Glomerular endothelial cell (primary cell): ENCODE results near the gene SPIN1. TPM values are rescaled to one million over a fixed set of nuclear protein-coding genes. Genes with fewer than 3 reads are reported as not detected.

Experiments
- DNase-seq: peaks from one replicate; pipeline ENCODE4 v3.0.0-alpha.2; 2011; ENCODE audit warnings: low read depth, low spot score; ENCODE audit errors: extremely low read depth
- total RNA-seq: library from RNA; depleted of rRNA; stranded (reverse); fragments of >200 nt; gene quantifications from 2 replicates; pipeline ENCODE4 v1.2.3, GENCODE V29; 2015

SPIN1 gene
- total RNA-seq, 1 donor from 2014 or later: 48.3 TPM

GRCh38 chr9:88387552-88388202 lies 567 bp upstream of the SPIN1 start:
- no peak for DNase-seq

GRCh38 chr9:88388886-88389605 lies 802 bp downstream of the SPIN1 start:
- DNase-seq: no peak

DNA sequence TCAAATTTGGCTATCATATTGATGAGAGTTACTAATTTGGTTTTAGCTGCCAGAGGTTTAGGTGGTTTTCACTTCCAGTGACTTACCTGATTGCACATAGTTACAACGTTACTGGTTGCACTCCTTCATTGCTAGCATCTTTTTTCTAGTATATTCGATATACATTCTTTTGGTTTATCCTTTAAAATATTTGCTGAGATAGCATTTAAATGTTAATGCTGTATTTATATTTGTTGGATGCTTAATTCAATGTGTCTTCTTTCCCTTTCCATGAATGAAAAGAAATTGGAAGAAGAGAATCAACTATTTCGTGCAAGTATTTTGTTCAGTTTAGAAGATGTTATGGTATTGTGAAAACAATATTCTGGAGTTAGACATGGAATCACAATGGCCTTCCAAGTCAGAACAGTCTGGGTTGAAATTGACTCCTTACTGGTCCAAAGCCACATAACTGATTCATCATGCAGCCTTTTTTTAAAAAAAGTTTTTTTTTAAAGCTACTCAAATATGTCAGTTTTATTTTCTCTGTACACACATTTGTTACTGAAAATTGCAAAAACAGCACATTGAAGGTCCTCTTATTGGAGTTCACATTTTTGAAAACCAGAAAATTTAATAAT lies 2.2 kb downstream of the SPIN1 start:
- no peak for DNase-seq

GRCh38 chr9:88391236-88391635 lies 3.0 kb downstream of the SPIN1 start:
- DNase-seq: no peak

- no peak for DNase-seq
These were observed 3.7 kb downstream of the SPIN1 start for GRCh38 chr9:88391921-88392320.

- DNase-seq: no peak
These were observed 4.3 kb downstream of the SPIN1 start for GRCh38 chr9:88392549-88392948.

DNA sequence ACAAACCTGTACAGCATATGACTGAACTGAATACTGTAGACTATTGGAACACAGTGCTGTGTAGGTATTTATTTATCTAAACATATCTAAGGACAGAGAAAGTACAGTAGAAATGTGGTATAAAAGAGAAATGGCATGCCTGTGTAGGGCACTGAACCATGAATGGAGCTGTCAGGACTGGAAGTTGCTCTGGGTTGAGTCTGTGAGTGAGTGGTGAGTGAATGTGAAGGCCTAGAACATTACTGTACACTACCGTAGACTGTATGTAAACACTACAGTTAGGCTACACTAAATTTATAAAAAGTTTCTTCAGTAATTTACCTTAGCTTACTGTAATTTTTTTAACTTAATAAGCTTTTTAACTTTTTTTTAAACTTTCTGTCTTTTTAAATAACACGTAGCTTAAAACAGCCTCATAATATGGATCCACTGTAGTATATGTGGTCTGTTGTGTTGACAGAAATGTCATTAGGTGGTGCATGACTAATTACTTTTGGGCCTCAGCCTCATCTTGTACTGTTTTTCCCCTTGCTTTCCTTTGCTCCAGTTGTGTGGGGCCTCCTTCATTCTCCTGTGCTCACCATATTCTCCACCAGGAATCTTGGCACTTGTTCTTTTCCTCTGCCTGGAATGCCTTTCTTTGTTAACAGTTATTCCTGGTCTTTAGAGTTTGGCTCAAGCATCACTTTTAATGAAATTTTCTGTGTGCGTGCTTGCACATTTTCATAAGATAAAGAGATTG lies 8.8 kb downstream of the SPIN1 start:
- DNase-seq: no peak

- DNase-seq: no peak
These were observed 9.8 kb downstream of the SPIN1 start for GRCh38 chr9:88398016-88398415.

DNA sequence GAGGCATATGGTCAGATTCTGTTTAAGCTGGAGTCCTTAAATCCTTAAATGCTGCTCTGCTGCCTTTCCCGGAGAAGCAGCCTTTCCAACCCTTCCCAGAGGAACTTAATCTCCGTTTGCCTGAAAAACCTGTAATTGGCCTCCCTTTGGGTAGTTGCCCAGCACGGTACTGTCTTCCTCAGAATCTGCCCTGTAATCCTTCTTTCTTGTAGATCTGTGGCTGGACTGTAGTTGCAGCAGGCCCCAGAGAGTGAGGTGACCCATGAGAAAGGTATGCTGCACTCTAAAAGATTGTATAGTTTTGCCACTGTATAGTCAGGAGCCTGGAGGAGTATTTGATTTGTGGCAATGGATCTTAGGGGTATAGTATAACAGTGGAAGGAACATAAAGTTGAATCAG lies 11.7 kb downstream of the SPIN1 start:
- DNase-seq: no peak

- DNase-seq: no peak
These were observed 15.1 kb downstream of the SPIN1 start for GRCh38 chr9:88403340-88403739.

DNA sequence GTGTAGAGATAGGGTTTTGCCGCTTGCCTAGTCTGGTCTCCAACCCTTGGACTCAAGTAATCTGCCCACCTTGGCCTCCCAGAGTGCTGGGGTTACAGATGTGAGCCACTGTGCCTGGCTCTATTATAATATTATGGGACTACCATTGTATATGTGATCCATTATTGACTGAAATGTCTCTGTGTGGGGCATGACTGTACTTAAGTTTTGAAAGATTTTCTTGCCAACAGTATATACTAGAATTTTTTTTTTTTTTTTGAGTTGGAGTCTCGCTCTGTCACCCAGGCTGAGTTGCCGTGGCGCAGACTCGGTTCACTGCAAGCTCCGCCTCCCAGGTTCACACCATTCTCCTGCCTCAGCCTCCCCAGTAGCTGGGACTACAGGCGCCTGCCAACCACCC lies 17.8 kb downstream of the SPIN1 start:
- DNase-seq: no peak

DNA sequence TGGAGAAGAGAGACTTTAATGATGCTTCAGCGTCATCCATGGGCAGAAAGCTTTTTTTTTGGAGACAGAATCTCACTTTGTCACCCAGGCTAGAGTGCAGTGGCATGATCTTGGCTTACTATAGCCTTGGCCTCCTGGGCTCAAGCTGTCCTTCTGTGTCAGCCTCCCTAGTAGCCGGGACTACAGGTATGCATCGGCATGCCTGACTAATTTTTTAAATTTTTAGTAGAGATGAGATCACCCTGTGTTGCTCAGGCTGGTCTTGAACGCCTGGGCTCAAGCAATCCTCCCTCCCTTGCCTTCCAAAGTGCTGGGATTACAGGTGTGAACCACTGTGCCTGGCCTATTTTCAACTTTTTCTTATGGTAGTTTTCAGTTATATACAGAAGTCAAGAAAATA lies 23.2 kb downstream of the SPIN1 start:
- DNase-seq: no peak

GRCh38 chr9:88414298-88414697 lies 26.1 kb downstream of the SPIN1 start:
- DNase-seq: no peak

DNA sequence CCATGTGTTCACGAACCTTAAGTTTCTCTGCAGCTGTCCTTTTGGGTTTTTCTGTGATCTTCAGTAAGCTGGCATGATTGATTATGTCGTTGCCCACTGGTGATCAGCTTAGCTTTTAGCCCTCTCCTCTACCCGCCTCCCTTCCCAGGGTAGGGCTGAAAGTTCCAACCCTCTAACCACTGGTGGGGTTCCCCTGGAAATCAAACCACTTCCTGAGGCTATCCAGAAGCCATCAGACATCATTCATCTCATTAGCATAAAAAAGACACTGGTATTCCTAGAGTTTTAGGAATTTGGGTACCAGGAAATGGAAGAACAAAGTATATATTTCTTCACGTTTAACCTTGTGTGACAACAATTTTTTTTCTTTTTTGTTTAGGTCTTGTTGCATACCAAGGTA lies 29.8 kb downstream of the SPIN1 start:
- DNase-seq: no peak

DNA sequence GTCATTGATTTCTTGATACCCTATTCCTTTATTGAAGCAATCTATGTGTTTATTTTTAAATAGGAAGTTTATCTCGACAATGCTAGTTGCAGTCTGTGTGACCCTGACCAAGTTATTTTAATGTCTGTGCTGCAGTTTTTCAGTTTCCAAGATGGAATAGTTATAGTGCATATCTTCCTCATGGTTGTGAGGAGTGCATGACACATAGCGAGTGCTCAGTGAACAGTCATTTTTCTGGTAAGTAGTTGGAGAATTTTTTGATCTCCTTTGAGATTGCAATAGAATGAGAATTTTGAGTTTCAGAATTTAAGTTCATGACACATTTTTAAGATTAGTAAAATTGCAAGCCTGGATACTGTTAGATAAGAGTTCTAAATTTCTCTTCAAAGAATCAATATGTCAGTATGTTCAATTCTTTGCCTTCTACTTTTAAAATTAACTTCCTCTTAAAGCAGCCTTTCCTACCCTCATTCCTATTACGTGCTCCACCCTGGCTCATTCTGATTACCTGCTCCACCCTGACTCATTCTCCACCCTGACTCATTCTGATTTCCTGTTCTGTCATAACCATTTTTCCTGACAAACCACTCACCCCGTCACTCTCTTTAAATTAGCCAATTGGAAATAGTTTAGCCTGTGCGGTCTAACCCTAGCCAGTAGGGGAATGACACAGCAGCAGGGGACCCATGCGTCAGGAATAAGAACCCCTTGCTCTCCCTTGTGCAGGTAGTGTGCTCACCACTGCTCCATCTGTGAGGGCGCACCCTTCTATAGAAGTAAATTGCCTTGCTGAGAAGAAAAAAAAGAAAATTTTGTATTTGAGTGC lies 30.7 kb downstream of the SPIN1 start:
- DNase-seq: no peak

DNA sequence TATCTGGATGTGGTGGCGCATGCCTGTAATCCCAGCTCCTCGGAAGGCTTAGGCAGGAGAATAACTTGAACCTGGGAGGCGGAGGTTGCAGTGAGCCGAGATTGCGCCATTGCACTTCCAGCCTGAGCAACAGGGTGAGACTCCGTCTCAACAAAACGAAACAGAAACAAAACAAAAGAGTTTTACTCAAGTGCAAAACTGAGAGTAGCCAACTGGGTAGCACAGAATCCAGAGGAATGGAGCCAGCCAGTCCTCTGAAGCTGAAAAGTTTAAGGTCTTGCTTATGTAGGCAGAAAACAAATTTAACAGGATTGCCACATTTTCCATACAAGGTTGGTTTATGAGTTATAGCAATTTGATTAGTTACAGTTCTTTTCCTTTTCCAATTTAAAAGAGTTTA lies 32.0 kb downstream of the SPIN1 start:
- no peak for DNase-seq

DNA sequence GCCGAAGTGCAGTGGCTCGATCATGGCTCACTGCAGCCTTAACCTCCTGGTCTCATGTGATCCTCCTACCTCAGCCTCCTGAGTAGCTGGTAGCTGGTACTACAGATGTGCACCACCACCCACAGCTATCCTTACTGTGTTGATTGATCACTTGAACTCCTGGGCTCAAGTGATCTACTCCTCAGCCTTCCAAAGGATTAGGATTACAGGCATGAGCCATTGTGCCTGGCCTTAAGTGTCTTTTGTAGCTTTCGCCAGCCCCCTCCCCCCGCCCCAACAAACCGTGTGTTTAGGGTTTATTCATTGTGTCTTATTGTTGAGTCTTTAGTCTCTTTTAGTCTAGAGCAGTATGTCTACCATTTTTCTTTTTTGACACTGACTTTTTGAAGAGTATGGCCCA lies 33.1 kb downstream of the SPIN1 start:
- DNase-seq: no peak

DNA sequence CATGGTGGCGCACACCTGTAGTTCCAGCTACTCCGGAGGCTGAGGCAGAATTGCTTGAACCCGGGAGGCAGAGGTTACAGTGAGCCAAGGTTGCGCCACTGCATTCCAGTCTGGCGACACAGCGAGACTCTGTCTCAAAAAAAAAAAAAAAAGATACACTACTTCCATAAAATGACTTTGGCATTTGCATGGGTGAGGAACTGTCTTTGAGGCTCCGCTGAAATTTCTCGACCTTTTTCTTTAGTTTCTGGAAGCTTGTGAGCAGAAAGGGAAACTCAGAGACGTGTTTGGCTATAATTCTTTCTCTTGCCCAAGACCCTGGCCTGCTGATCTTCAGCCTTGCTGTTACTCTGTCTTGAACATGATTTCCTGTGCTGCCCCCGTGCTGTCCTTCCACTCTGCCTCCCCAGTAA lies 37.3 kb downstream of the SPIN1 start:
- no peak for DNase-seq

DNA sequence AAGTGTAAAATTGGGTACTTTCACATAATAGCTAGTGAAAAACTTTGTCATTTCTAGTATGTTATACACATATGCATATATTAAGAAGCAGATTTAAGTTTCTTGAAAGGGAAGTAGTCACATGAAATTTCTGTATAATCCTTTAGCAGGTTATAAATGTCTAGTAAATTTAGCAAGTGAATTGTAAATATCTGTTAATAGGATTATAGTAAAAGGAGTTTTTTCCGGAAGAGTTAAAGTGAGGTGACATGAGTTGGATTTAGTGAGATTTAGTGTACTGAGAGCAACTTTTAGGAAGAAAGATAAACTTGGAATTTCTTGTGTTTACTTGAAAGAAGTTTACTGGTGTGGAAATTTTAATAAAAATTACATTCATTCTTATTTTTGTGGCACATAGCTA lies 38.4 kb downstream of the SPIN1 start:
- no peak for DNase-seq

DNA sequence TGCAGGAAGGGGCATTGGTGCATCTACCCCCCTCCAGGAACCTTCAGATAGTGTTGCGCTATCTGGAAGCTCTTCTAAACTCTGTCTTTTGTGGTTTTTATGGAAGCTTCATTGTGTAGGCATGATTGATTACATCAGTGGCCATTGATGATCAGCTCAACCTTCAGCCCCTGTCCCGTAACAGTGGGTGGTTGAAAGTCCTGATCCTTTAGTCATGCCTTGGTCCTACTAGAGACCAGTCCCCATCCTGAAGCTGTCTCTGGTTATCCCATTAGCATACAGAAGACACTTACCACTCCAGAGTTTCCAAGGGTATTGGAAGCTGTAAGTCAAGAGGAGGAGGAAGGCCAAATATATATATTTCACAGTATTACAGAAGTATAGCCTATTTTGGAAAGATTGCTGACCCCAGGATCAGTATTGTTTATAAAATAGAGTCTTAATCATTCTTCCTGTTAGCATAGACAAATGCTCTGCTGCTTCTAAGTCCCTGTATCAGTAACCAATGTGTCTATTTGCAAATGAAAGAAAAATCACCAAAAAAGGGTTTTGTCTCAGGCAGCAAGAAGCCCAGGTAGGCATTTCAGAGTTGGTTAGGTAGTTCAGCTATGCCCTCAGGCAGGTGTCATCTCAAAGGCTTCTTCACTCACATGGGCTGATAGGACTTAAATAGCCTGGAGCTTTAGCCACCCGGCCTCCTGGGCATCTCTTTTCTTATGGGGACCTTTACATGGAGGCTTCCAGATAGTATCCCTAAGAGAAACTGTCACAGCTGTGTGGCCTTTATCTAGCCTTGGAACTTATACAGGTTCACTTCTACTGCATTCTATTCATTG lies 41.6 kb downstream of the SPIN1 start:
- no peak for DNase-seq
